AG08396 (cell line): ENCODE results near the gene TSPYL6.
"Not testable (repeated sequence)": the region's sequence is repeated elsewhere in the genome, so short reads cannot be mapped to it uniquely, and the experiment has no call there.

ENCODE experiments used
- DNase-seq: peaks from one replicate; pipeline ENCODE4 v3.0.0; 2012; ENCODE audit warnings: low spot score, mixed read lengths

TSPYL6 gene

GRCh38 chr2:54256091-54256694 lies at the start of gene TSPYL6:
Gene TSPYL6 (minus strand): TSS chr2:54256229. CDS start chr2:54256151, 78 bp downstream.
- no peak for DNase-seq

- no peak for DNase-seq
Observed at GRCh38 chr2:54303631-54304030, 47.6 kb upstream of the TSPYL6 start.

GRCh38 chr2:54298514-54298913 lies 42.5 kb upstream of the TSPYL6 start:
- DNase-seq, result no peak

- no peak for DNase-seq
Observed at GRCh38 chr2:54295911-54296310, 39.9 kb upstream of the TSPYL6 start.

- DNase-seq, result not testable (repeated sequence)
Observed at GRCh38 chr2:54294665-54295064, 38.6 kb upstream of the TSPYL6 start.

GRCh38 chr2:54290356-54291025 lies 34.5 kb upstream of the TSPYL6 start:
- DNase-seq, result no peak

- no peak for DNase-seq
Observed at GRCh38 chr2:54289917-54290316, 33.9 kb upstream of the TSPYL6 start.

GRCh38 chr2:54287532-54287931 lies 31.5 kb upstream of the TSPYL6 start:
- DNase-seq, result no peak

GRCh38 chr2:54285451-54285850 lies 29.4 kb upstream of the TSPYL6 start:
- no peak for DNase-seq

GRCh38 chr2:54284826-54285225 lies 28.8 kb upstream of the TSPYL6 start:
- no peak for DNase-seq

GRCh38 chr2:54279385-54279784 lies 23.4 kb upstream of the TSPYL6 start:
- peak; percentile 41 for DNase-seq

GRCh38 chr2:54275541-54275940 lies 19.5 kb upstream of the TSPYL6 start:
- DNase-seq, result no peak

- peak; percentile 27 for DNase-seq
Observed at GRCh38 chr2:54274781-54275242, 18.8 kb upstream of the TSPYL6 start.

- no peak for DNase-seq
Observed at GRCh38 chr2:54271843-54272627, 16.0 kb upstream of the TSPYL6 start.

GRCh38 chr2:54271189-54271588 lies 15.2 kb upstream of the TSPYL6 start:
- no peak for DNase-seq

GRCh38 chr2:54267577-54267976 lies 11.5 kb upstream of the TSPYL6 start:
- no peak for DNase-seq

GRCh38 chr2:54265081-54265480 lies 9.1 kb upstream of the TSPYL6 start:
- DNase-seq, result not testable (repeated sequence)

- DNase-seq, result no peak
Observed at GRCh38 chr2:54262015-54262765, 6.2 kb upstream of the TSPYL6 start.

GRCh38 chr2:54261537-54261936 lies 5.5 kb upstream of the TSPYL6 start:
- DNase-seq, result no peak

GRCh38 chr2:54260241-54260595 lies 4.2 kb upstream of the TSPYL6 start:
- no peak for DNase-seq

- no peak for DNase-seq
Observed at GRCh38 chr2:54259413-54260240, 3.6 kb upstream of the TSPYL6 start.
